HEK293 (cell line): ENCODE data around the gene ACSS1.

Experiments
- CTCF ChIP-seq: fragments of 450-650 bp; formaldehyde crosslinking; IDR thresholded peaks from 2 replicates; pipeline ENCODE4 v1.5.1; 2016; ENCODE audit warnings: missing biosample characterization, missing genetic modification characterization
- ELK4 ChIP-seq: IDR thresholded peaks from 2 replicates; pipeline ENCODE4 v1.6.1; 2011; ENCODE audit warnings: mild to moderate bottlenecking, low read depth, low read length, borderline replicate concordance
- OVOL3 ChIP-seq: fragments of 450-650 bp; formaldehyde crosslinking; IDR thresholded peaks from 2 replicates; pipeline ENCODE4 v1.5.1; 2016; ENCODE audit warnings: missing biosample characterization, missing genetic modification characterization
- REST ChIP-seq: fragments of 450-650 bp; formaldehyde crosslinking; IDR thresholded peaks from 2 replicates; pipeline ENCODE4 v1.5.1; 2016; ENCODE audit warnings: missing biosample characterization, missing genetic modification characterization
- TCF7L2 ChIP-seq: IDR thresholded peaks from 2 replicates; pipeline ENCODE4 v1.6.1; 2011; ENCODE audit warnings: low read depth, mild to moderate bottlenecking, inconsistent platforms, low read length, moderate library complexity, borderline replicate concordance
- YY1 ChIP-seq: fragments of 450-650 bp; formaldehyde crosslinking; IDR thresholded peaks from 2 replicates; pipeline ENCODE4 v1.5.1; 2018; ENCODE audit warnings: missing biosample characterization, missing genetic modification characterization
- ZNF223 ChIP-seq: fragments of 450-650 bp; formaldehyde crosslinking; IDR thresholded peaks from 2 replicates; pipeline ENCODE4 v1.5.1; 2016; ENCODE audit warnings: missing biosample characterization, missing genetic modification characterization
- ZNF26 ChIP-seq: fragments of 450-650 bp; formaldehyde crosslinking; IDR thresholded peaks from 2 replicates; pipeline ENCODE4 v1.5.1; 2016; ENCODE audit warnings: missing biosample characterization, missing genetic modification characterization
- ZNF274 ChIP-seq, 2 experiments: fragments of 200-500 bp in 1 of 2; fragments of 450-650 bp in 1 of 2; sonication (Bioruptor generic) in 1 of 2; formaldehyde crosslinking in 1 of 2; IDR thresholded peaks; 2 replicates each; pipeline versions ENCODE4 v1.5.1 to v1.6.1; 2014 to 2016; ENCODE audit warnings: borderline replicate concordance in 1 of 2, inconsistent platforms in 1 of 2, low read length in 1 of 2, missing biosample characterization in 1 of 2, missing genetic modification characterization in 1 of 2
- ZNF549 ChIP-seq: fragments of 450-650 bp; IDR thresholded peaks from 2 replicates; pipeline ENCODE4 v1.5.1; 2018; ENCODE audit warnings: missing biosample characterization, missing genetic modification characterization, mild to moderate bottlenecking, inconsistent platforms, moderate library complexity
- ZNF585B ChIP-seq: fragments of 450-650 bp; formaldehyde crosslinking; IDR thresholded peaks from 2 replicates; pipeline ENCODE4 v1.5.1; 2016; ENCODE audit warnings: missing biosample characterization, missing genetic modification characterization

- TF ChIP-seq CTCF (tag by site-specific recombination) (no peak), ZNF274 (IDR thresholded peaks at IDR 0.05; ENCODE audit: low read length) (no peak), ZNF274 (tag by site-specific recombination; IDR thresholded peaks at IDR 0.05; ENCODE audit: borderline replicate concordance) (no peak), ZNF26 (no peak), ZNF223 (tag by site-specific recombination) (no peak), ELK4 (no peak), OVOL3 (tag by site-specific recombination) (no peak), ZNF585B (no peak), ZNF549 (tag by site-specific recombination) (no peak), YY1 (no peak), REST (tag by site-specific recombination) (no peak), TCF7L2 (no peak)
These were observed 58.4 kb downstream of the ACSS1 start for GRCh38 chr20:24999568-24999967.
